ENCODE data around the gene TBL2. TPM values are rescaled to one million over a fixed set of nuclear protein-coding genes. Genes with fewer than 3 reads are reported as not detected.
"Not testable (repeated sequence)": the region's sequence is repeated elsewhere in the genome, so short reads cannot be mapped to it uniquely, and the experiment has no call there.

Gene TBL2
- polyA plus RNA-seq (ENCODE audit: insufficient read length), result 39.0 TPM
- long read RNA-seq, donor 1, full-length matches to known transcripts, result 11 of 11 reads
- long read RNA-seq, donor 1, partial matches to known transcripts, result 0 of 11 reads
- long read RNA-seq, donor 1, other reads (novel, unspliced or antisense), result 0 of 11 reads
- long read RNA-seq, donor 2, full-length matches to known transcripts, result 7 of 7 reads
- long read RNA-seq, donor 2, partial matches to known transcripts, result 0 of 7 reads
- long read RNA-seq, donor 2, other reads (novel, unspliced or antisense), result 0 of 7 reads
- long read RNA-seq, donor 3, full-length matches to known transcripts, result 6 of 6 reads
- long read RNA-seq, donor 3, partial matches to known transcripts, result 0 of 6 reads
- long read RNA-seq, donor 3, other reads (novel, unspliced or antisense), result 0 of 6 reads
- long read RNA-seq, donor 4, partial matches to known transcripts, result 0 of 1 reads
- long read RNA-seq, donor 4, other reads (novel, unspliced or antisense), result 0 of 1 reads
- long read RNA-seq, donor 5, full-length matches to known transcripts, result 12 of 12 reads
- long read RNA-seq, donor 5, partial matches to known transcripts, result 0 of 12 reads
- long read RNA-seq, donor 5, other reads (novel, unspliced or antisense), result 0 of 12 reads
- long read RNA-seq, donor 6, full-length matches to known transcripts, result 9 of 9 reads
- long read RNA-seq, donor 6, partial matches to known transcripts, result 0 of 9 reads
- long read RNA-seq, donor 6, other reads (novel, unspliced or antisense), result 0 of 9 reads
- long read RNA-seq, donor 7, full-length matches to known transcripts, result 9 of 9 reads
- long read RNA-seq, donor 7, partial matches to known transcripts, result 0 of 9 reads
- long read RNA-seq, donor 7, other reads (novel, unspliced or antisense), result 0 of 9 reads
- long read RNA-seq, donor 8, full-length matches to known transcripts, result 6 of 6 reads
- long read RNA-seq, donor 8, partial matches to known transcripts, result 0 of 6 reads
- long read RNA-seq, donor 8, other reads (novel, unspliced or antisense), result 0 of 6 reads

- DNase-seq, result peak; percentile 99
Measured at GRCh38 chr7:73578342-73579128, at the start of gene TBL2. Gene TBL2, minus strand, starts transcription at chr7:73578579. Its CDS starts 30 bp downstream, at chr7:73578549.

GRCh38 chr7:73626814-73627213 is 48.4 kb upstream of the TBL2 start:
- DNase-seq, result no peak

- DNase-seq, result no peak
Measured at GRCh38 chr7:73625276-73625675, 46.9 kb upstream of the TBL2 start.

- no peak for DNase-seq
Measured at GRCh38 chr7:73624669-73625001, 46.3 kb upstream of the TBL2 start.

GRCh38 chr7:73623798-73624668 is 45.7 kb upstream of the TBL2 start, which contains the start of gene MLXIPL:
Gene MLXIPL, minus strand, starts transcription at chr7:73624522. Its CDS starts 30 bp downstream, at chr7:73624492.
- peak; percentile 84 for DNase-seq

- DNase-seq, result peak; percentile 30
Measured at GRCh38 chr7:73622909-73623797, 44.8 kb upstream of the TBL2 start.

- no peak for DNase-seq
Measured at GRCh38 chr7:73622527-73622908, 44.1 kb upstream of the TBL2 start.

- no peak for DNase-seq
Measured at GRCh38 chr7:73621168-73622063, 43.0 kb upstream of the TBL2 start.

- not testable (repeated sequence) for DNase-seq
Measured at GRCh38 chr7:73619394-73619793, 41.0 kb upstream of the TBL2 start.

- no peak for DNase-seq
Measured at GRCh38 chr7:73618538-73618937, 40.2 kb upstream of the TBL2 start.

GRCh38 chr7:73617520-73617919 is 39.1 kb upstream of the TBL2 start:
- DNase-seq, result not testable (repeated sequence)

GRCh38 chr7:73615886-73616285 is 37.5 kb upstream of the TBL2 start:
- DNase-seq, result no peak

GRCh38 chr7:73614937-73615336 is 36.6 kb upstream of the TBL2 start:
- DNase-seq, result not testable (repeated sequence)

GRCh38 chr7:73613954-73614735 is 35.8 kb upstream of the TBL2 start:
- DNase-seq, result peak; percentile 35

- DNase-seq, result no peak
Measured at GRCh38 chr7:73612598-73613269, 34.4 kb upstream of the TBL2 start.

- DNase-seq, result no peak
Measured at GRCh38 chr7:73611017-73611555, 32.7 kb upstream of the TBL2 start.

GRCh38 chr7:73610105-73610504 is 31.7 kb upstream of the TBL2 start:
- DNase-seq, result no peak

Data from left kidney (tissue), 8 donors.